Right hindlimb (tissue), 1 donor: Measurements from ENCODE around the gene PGBD5.

Source experiments
- DNase-seq: peaks from one replicate; pipeline ENCODE4 v3.0.0-alpha.2; 2018

The PGBD5 gene

DNA sequence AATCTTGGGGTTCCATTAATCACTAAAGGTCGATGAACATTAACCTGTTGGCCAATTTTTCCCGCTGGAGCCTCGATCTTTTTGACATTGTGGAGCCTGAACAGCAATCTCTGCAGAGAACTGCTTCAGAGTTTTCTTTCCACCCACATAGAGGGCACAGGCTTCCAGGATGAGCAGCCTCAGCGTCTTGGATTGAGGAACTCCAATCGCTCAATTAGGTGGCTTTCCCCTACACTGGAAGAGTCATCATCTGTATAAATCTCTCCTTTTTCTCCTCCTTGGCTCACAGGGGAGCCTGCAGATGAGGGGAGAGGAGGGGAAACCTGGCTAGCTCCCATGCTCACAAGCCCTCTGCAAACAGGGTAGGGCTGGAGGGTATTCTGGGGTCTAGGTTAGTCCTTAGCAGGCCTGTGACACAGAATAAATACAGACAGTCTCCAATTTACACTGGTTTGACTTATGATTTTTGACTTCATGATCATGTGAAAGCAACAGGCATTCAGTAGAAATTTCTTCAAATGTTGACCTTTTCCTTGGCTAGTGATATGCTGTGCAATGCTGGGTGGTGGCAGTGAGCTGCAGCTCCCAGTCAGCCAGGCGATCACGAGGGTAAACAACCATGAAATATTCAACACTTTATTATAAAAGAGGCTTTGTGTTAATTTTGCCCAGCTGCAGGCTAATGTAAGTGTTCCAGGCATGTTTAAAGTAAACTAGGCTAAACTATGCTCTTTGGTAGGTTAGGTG, 80.8 kb downstream of the PGBD5 start:
- no peak for DNase-seq

DNA sequence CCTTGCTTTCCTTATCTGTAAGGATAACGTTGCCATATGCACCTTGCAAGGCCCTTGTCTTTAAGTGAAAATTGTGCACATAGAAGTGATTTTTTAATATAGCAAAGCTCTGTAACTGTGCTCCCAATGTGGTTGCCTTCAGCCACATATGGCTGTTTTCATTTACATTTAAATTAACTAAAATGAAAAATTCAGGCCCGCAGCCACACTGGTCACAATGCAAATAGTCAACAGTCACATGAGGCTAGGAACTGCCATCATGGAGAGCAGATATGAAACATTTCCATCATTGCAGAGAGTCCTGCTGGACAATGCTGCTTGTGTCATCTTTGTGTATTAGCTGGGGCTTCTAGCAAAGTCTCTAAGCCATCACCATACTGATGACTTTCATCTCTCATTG, 83.4 kb downstream of the PGBD5 start:
- no peak for DNase-seq

GRCh38 chr1:230342019-230342418, 84.1 kb downstream of the PGBD5 start:
- DNase-seq: no peak

GRCh38 chr1:230341162-230341546, 85.0 kb downstream of the PGBD5 start:
- no peak for DNase-seq

- DNase-seq: no peak
Measured at GRCh38 chr1:230340526-230341161, 85.5 kb downstream of the PGBD5 start.

- no peak for DNase-seq
Measured at GRCh38 chr1:230339033-230339432, 87.1 kb downstream of the PGBD5 start.

DNA sequence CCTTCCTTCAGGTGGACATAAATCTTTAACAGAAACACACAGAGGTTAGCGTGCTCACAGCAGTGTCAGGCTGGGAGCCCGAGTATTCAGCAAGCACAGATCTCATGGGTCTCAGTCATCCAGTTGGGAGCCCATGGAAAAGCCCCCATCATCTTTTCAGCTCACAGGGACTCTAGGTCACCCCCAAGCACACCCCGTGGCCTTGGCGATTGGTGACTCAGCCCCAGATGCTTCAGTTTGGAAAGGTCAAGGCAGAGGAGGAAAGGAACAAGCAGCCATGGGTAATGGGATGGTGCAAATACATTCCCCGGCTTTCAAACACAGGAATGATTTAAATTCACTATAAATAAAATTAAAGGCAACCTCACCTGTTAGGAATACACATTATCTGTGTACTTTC, 88.9 kb downstream of the PGBD5 start:
- no peak for DNase-seq

GRCh38 chr1:230335861-230336522, 90.1 kb downstream of the PGBD5 start:
- DNase-seq: peak; percentile 59

GRCh38 chr1:230334447-230334837, 91.7 kb downstream of the PGBD5 start:
- DNase-seq: no peak

DNA sequence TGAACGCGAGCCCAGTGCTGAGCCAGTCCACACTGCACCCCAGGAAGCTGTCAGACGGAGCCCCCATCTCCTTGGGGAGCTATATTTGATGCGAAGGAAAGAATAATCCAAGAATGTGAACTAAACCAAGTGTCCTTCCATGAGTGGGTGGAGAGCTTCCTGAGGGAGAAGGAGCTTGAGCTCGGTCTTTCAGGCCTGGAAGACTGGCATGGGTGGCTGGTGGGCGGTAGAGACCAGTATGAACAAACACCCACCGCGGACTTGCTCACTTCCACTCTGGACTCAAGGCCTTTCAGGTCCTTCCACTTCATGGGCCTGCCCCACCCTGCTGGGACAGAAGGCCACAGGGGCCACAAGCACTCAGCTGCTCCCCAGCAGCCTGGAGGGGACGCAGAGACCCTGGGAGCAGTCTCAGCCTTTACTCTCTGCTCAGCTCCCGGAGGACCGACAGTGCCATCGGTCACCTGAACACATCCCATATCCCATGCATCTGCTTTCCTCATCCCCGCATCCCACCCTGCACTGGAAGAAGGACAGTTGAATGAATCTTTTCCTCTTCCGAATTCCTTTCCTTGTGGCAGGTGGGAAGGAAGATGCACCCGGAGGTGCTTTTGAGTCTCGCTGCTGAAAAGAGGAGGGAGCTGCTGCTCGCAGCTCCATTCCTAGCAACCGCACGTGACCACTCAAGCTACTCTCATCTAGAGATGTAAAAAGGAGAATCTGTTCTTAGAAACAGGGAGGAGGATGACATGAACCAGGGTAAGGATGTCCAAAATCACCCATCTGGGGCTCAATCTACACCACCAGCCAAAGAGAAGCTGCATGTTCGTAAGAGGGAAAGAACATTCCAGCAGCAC, 92.3 kb downstream of the PGBD5 start:
- DNase-seq: no peak

- no peak for DNase-seq
Measured at GRCh38 chr1:230332575-230333066, 93.5 kb downstream of the PGBD5 start.

DNA sequence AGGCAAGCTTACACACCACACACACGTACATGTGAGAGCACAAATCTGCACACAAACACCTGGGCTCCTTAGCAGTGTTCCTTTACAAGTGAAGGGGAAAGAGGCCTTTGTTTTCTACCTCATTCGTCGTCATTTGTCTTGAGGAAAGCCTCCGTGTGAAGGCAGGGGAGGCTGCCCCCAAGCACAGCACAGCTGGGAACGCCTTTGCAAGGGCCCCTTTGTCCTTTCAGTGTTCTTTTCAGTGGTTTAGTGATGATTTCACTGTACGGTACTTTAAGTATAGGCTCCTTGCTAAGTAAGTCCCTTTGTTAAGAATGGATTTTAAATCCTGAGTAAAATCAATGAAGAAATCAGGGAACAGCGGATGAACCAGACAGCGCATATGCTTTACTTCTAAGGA, 94.1 kb downstream of the PGBD5 start:
- no peak for DNase-seq

DNA sequence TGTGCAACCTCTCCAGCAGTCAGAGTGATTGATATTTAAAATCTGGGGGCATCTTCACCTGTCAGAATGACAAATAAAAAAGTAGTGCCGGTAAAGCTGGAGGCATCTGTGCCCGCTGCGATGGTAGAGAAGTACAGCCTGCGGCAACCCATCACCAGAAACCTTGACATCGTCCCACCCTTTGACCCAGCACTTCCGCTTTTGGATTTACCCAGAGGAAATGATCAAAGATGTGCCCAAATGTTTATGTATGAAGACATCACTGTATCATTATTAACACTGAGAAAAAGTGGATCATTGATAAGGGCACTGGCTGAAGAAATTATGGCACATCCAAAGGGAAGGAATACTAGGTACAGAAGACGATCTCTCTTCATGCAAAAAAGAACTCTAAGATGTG, 96.0 kb downstream of the PGBD5 start:
- no peak for DNase-seq

- no peak for DNase-seq
Measured at GRCh38 chr1:230328342-230329015, 97.7 kb downstream of the PGBD5 start.

GRCh38 chr1:230327892-230328284, 98.2 kb downstream of the PGBD5 start:
- no peak for DNase-seq

- DNase-seq: no peak
Measured at GRCh38 chr1:230326971-230327891, 98.9 kb downstream of the PGBD5 start.

- DNase-seq: no peak
Measured at GRCh38 chr1:230323686-230324085, 102.4 kb downstream of the PGBD5 start.

DNA sequence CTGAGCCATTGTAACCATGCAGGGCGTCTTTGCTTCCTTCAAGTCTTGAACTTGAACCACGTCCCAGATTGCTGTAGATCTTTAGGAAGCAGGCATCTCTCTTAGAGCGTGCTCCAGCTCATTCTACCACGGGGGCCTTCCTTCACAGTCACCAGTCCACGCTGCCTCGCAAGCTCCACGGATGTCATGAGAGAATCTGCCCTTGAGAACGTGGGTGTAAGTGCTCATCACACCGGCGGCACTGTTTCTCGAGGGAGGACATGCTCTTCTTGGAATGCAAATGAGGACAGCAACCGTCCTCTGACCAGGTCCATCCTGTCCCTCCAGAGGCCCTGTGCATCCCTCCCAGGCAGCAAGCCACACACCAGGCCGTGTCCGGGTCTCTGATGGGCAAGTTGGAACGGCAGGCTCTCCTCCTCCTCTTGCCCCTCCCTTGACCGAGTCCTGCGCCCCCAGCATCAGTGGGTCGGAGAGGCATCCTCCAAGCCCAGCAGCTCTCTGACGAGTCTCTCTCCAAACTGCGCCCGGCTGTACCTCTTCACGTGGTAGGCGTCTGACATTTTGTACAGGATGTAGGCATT, 103.1 kb downstream of the PGBD5 start:
- no peak for DNase-seq

DNA sequence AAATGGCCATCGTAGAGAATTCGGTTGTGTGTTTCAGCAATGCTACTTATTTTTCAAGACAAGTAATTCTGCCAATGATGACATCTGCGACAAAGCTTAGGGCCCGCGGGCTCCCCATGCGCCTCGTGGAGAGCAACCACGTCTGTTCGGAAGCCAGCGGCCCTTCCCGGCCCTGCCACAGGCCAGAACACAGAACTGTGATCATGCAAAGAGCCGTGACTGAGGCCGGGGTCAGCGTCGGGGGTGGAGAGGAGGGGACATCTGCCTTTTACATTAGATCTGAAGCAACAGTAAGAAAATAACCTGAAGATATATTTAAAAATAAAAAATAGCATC, 103.7 kb downstream of the PGBD5 start:
- peak; percentile 57 for DNase-seq

GRCh38 chr1:230321741-230322420, 104.3 kb downstream of the PGBD5 start:
- DNase-seq: peak; percentile 53
